GM12872 (cell line): Measurements from ENCODE around the gene POLD2.

Experiments used
- TF ChIP-seq, protein P1 (sequence below): IDR thresholded peaks from 3 replicates; pipeline ENCODE4 v1.5.1; 2011; ENCODE audit warnings: low read depth, mild to moderate bottlenecking, low read length, moderate library complexity; ENCODE audit not compliant: insufficient read depth

POLD2 gene

DNA sequence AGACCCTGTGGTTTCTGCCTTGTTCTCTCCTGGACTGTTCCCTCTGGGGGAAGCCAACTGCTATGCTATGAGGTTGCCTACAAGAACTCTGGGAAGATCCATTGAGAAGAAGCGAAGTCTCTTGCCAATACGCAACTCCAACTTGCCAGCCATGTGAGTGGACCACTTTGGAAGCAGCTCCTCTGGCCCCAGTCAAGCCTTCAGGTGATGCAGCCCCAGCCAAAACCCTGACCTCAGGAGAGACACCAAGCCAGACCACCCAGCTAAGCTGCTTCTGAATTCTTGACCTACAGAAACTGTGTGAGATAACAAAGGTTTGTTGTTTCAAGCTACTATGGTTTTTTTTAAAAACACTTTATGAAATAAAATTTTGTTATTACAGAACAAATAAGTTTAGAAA is 38.0 kb upstream of the POLD2 start:
- TF ChIP-seq, protein P1, sequence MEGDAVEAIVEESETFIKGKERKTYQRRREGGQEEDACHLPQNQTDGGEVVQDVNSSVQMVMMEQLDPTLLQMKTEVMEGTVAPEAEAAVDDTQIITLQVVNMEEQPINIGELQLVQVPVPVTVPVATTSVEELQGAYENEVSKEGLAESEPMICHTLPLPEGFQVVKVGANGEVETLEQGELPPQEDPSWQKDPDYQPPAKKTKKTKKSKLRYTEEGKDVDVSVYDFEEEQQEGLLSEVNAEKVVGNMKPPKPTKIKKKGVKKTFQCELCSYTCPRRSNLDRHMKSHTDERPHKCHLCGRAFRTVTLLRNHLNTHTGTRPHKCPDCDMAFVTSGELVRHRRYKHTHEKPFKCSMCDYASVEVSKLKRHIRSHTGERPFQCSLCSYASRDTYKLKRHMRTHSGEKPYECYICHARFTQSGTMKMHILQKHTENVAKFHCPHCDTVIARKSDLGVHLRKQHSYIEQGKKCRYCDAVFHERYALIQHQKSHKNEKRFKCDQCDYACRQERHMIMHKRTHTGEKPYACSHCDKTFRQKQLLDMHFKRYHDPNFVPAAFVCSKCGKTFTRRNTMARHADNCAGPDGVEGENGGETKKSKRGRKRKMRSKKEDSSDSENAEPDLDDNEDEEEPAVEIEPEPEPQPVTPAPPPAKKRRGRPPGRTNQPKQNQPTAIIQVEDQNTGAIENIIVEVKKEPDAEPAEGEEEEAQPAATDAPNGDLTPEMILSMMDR, result no peak

DNA sequence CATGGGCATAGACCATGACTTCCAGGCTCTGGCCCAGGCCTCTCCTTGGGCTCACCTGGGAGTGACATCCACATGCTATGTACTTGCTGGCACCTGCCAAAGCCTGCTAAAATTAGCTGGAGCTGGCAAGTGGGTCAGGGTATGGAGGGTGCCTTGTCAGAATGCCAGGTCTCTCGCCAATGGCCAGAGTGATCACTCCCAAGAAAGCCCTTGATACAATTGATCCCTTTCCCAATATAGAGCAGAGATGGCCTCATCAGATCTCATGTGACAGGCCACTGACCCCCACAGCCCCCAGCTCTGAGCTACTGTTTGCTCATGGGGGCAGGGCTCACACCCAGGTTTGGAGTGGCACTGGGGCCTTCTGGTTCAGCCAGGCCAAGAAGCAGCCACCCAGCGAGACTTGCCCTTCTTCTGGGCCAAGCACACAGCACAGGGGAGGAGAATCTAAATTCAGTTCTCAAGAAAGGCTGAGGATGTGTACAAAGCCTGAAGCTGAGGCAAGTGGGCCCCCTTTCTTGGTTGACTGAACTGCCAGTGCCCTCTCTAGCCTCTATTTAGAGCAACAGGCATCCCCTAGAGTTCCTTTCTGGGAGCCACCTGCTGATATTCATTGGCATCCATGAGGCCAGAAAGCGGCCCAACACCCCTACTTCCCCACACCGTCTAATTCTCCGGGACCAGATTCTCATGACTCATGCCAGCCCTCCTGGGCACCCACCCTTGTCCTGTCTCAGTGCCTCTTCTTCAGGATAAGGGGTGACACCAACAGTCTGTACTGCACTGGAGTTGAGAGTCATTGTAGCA is 36.7 kb upstream of the POLD2 start:
- TF ChIP-seq, protein P1, result no peak

DNA sequence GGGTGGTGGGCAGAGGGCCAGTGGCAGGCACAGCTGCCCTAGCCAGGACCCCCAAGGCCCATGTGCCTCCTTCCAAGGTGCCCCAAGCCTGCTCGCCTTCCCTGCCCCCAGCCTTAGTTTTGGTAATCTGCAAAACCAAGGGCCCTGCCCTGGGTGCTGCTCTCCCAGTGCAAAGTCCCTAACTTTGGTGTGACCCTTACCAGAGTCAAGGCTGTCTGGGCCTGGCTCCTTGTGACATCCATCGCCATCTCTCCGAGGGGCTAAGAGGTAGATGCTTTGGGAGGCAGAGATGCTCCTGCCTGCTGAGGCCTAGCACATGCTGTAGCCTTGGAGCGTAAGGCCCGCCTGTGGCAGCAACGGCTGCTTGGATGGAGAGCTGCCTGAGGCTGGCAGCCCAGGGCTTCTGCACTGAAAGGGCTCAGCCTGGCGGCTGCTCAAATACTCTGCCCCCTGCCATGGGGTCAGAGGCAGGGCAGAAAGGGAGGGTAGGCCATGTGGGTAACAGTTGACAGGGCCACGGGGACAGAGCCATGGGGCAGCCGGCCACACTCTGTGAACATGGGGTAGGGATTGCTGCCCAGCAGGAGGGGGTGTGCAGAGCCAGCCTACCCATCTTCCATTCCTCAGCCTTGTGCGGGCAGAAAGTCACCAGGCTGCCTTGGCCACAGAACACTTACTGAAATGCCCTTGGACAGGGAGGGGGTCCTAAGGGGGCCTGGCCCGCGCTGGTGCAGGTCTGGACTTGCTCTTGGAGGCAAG is 35.7 kb upstream of the POLD2 start:
- TF ChIP-seq, protein P1, result no peak

DNA sequence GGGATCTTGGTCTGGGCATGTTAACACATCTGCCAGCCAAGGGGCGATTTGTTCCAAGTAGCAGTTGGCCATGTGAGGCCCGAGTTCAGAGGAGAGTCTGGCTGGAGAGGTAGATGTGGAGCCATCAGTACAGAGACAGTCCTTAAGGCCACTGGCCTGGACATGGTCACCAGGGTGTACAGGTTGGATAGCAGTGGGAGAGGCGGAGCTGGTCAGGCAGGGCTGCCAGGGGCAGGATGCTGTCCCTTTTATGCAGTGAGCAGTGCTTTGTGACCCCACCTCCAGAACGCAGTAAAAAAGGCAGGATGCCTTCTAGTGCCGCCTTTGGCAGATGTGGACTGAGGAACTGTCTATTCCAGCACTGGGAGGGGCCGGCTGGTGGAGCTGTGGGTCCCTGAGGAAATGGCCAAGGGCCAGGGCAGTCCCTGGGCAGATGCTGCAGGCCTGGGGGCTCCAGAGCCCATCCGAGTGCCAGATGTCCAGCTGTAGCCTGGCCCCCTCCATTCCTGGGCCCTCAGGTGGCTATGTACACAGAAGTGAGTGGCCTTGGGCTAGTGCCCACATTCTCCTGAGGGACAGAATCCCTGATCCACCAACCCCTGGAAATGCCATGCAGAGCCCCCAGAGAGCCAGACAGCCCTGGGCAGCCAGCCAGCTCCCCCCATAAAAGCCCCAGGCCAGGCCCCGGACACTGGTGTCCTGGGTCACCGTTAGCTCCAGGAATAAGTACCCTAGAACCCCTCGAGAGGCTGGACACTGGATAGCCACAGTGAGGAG is 34.9 kb upstream of the POLD2 start:
- TF ChIP-seq, protein P1, result no peak

DNA sequence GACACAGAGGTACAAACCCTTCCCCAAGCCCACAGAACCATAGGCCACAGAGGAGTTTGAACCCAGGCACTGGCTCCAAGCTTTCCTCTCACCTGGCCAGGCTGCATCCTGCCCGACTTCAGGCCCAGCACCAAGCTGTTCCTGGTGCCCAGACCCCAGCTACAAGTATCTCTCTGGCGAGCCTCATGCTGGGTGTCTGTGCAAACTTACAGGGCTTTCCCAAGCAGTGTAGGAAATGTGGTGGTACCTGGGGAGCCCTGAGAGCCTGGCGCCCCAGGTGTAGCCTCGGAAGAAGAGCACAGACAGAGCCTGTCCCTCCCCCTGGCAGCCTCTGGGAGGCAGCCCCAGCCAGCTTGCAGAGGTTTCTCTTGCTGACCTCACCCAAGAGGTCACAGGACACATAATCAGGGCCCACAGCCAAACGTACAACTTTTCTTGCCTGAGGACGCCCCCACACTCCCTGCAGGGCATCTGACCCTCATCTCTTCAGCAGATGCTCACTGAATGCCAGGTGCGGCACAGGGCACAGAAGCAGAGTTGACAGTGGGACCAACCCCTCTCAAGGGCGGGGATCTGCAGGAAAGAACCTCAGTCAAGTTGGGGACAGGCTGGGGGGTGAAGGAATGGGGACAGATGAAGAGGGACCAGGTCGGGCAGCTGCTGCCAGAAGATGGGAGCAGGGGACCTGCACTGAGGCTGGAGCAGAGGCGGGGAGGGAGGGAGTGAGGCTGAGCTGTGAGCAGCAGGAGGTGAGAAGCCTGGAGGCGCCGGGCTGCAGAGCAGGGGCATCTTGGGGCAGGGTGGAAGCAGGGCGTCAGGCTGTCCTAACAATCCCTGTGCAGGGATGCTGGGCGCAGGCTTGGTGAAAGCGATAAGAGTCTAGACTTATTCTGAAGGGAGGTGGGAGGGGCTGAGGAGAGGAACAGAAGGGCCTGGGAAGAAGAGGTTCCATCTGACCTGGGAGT is 34.0 kb upstream of the POLD2 start:
- TF ChIP-seq, protein P1, result 0 out of 3 replicates have a peak, but pooled peaks have one; percentile 7

DNA sequence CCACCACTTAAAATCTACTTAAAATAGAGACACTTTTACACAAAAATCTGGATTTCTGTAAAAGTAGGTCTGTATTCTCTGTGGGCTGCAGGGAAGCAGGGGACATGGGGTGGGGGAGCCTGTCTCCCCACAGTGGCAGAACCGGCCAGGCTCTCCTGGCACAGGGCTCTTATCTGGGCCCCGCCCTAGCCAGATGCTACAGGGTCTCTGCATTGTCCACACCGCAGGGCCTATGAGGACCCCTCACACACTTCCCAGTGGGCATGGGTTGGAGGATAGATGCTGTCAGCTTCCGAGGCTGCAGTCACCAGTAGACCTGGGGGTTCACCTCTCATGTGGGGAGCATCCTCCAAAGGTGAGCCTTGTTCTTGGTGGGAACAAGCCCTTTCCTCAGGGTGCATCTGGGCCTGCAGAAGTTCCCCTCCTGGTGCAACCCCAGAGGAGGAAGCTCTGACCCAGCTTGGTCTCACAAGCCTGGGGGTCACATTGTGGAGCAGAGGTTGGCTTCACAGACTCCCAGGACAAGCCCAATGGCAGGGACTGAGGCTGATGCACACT is 33.2 kb upstream of the POLD2 start:
- TF ChIP-seq, protein P1, result no peak
